Superior temporal gyrus (tissue), 1 donor: ENCODE data around the gene CEP72.

Experiments
- DNase-seq: peaks from one replicate; pipeline ENCODE4 v3.0.0-alpha.2; 2016; ENCODE audit errors: extremely low spot score

The CEP72 gene

DNA sequence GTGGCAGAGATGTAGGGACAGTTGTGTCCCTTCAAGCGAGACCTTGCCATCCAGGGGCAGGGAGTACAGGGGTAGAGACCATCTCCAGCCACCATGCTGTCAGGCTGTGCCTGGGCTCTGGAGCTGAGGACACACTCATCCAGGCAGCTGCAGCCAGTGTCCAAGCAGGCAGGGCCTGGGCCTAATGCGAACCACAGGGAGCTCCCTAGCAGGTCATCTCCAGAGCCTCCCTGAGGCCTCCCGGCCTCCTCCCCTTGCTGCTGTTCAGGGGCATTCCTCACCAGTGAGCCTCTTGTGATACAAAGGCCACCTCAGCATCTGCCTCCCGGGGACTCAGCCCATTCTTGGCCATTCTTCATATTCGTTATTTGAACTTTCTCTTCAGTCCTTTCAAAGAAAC, 46.0 kb downstream of the CEP72 start:
- no peak for DNase-seq

DNA sequence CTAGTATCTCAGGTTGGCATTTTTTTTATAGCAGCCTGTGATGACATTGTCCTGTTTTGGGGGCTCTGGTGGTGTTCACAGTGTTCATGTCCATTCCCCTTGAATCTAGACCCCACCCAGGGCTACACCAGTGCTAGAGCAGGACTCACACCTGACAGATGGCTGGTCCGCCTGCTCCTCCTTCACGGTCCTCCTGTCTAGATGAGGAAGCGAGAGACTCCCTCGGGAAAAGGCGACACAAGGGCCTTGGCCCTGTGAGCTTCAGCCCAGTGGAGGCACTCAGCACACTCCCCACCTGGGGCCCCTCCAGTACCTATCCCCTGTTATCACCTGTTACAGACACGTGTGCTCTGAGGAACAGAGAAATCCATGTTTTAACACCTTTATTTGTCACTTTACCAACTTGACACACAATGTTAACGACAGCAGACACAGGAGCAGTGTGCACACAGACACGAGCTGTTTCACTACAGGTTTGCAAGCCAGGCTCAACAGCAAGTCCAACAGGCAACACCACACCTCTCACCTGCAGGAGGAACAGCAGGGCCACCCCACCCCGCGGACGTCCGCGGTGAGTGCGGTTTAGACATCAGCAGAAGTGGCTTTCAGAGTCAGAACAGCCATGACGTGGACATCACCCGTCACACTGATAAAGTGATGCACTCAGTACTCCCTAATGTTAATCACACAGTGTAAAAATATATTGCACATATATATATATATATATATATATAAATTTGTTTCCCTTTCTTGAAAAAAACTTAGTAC, 47.5 kb downstream of the CEP72 start:
- no peak for DNase-seq

DNA sequence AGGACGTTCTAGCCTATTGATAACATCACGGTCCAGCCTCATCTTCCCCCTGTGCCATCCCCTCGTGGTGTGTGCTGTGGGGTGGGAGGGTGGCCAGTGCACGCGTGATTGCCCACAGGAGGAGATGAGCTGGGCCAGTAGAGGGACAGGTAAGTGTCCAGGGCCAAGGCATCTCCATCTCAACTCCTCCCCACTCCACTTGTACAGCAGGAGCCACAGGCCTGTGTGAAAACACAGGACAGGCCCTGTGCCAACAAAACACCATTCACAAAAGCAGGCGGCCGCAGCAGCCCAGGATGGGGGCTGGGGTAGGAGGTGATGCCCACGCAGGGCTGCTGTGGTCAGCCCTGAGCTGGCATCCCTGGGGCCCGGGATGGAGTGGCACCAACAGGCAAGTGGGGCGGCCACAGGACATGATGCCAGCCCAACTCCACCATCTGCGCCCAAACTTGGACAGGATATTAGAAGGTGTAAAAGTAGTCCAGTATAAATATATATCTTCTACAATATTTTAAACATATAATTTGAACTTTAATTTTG, 48.4 kb downstream of the CEP72 start:
- no peak for DNase-seq

DNA sequence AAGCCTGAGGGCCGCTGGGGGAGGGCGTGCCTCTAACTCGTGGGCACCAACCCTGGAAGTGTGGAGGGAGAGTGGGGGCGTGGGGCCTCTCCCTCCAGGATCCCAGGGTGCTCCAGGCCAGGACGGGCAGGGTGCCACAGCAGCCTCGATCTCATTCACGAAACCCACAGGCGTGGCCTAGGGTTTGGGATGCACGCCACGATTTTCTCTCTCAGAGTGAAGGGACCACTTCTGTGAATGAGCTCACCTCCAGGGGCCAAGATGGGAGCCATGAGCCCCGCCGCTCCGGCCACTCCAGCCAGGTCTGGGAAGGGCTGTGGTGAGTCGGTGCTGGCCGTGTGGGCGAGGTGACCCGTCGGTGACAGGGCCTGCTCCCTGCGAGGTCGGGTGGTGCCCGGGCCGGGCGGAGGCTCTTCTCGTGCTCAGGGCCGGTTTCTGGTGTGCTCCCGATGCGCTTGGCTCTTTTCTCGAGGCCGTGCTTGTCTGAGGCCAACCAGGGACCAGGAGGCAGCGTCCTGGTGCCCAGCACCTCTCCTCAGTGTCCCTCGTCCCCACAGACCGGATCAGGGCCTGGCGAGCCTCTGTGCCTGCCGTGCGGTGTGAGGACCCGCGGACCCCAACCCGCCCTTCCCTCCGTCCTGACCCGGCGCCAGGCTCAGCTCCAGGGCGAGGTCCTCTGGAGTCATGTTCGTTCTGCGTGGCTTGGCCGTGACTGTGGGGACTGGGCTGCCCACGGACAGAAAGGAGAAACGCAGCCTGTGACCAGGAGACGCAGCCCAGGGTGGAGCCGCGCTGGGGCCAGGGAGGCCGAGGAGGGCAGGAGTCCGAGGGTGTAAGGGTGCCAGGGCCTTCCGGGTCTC, 50.0 kb downstream of the CEP72 start:
- DNase-seq = no peak

DNA sequence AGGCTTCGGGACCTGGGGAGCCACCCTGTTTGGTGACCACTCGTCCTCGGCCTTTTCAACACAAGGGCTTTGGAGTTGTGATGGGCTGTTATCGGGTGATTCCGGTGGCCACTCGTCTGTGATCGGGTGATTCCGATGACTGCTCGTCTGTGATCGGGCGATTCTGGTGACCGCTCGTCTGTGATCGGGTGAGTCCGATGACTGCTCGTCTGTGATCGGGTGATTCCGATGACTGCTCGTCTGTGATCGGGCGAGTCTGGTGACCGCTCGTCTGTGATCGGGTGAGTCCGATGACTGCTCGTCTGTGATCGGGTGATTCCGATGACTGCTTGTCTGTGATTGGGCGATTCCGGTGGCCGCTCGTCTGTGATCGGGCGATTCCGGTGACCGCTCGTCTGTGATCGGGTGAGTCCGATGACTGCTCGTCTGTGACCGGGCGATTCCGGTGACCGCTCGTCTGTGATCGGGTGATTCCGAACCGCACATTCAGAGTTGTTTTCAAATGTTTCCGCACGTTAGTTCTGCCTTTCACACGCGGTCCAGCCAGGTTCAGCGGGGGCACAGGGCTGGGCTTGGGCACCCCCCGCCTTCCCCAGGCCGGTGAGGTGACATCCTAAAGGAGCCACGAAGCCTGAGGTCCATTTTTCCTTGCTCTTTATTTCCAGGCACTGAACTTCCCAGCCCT, 50.8 kb downstream of the CEP72 start:
- DNase-seq = no peak

DNA sequence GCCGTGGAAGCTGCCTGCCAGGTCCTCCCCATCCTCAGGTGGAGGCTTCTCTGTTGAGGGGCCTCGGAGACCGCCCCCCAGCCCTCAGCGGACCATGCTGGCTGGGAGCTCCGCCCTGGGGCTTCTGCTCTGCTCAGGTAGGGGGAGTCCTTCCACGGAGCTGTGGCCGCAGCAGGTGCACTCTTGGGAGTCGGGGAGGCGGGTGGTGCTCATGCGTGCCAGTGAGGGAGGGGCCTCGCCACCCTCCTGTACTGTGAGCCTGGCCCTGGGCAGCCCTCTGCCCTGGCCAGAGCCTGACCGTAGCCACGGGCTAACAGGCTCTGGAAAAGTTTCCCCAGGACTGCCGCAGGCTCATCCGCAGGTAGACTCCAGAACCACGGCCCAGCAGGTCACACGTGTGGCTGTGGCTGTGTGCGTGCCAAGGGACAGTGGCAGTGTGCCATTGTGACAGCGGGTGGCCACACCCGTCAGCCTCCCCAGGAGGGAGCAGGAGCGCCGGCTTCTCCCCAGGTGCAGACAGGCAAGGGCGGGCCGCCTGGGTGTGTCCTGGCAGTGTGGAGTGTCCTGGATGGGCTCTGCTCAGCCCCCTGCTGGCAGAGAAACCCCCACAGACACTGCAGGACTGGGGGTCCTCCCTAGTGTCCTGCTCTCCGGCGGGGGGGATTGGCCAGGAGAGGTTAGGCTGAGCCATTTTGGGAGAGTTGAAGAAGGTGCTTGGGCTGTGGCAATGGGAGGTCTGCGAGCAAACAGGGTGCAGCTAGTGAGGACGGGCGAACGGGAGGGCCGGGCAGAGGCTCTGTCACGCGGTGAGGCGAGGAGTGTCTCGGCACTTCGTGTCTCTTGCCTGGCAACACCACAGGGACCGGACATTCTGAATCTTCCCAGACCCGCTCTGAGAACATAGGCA, 51.5 kb downstream of the CEP72 start:
- DNase-seq = no peak

DNA sequence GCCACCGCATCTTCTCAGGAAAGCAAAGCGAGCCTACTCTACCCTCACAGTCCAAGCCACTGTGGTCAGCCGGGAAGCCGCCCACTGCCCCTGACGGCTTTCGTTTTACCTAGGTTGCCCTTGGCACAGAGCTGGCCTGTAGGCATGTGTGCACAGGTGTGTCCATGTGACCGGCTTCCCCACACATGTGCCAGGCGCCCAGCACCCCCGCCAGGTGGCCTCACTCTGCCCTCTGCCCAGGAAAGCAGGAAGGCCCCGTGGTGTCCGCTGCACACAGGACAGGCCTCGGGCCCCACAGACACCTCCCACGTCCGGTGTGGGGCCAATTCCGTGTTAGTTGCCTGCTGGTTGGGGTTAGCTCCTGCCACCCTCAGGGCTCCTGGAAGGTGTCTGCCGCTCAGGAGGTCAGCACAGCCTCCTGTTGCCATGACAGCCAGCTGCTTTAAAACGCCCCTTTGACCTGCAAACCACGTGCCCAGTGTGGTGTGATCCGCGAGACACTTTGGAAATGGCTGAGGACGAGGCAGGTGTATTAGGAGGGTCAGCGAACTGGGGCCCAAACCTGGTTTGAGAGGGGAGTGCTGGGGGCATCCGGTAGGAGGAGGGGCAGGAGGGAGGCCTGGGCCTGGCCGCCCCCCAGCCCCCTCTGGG, 52.3 kb downstream of the CEP72 start:
- DNase-seq = no peak

DNA sequence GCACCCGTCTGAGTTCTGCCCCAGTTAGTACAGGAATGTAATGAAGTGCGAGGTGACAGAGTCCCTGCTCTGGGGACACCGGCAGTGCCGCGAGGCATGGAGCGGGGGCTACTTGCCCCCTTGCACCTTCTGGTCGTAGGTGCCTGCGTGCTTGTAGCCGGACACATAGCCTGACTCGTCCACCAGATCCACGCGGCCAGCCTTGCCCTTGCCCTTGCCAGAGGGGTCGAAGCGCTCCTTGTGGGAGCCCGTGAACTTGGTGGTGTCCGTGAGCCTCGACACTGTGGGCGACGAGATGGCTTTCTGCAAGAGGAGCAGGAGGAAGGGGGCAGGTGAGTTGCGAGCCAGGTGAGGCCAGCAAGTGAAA, 52.8 kb downstream of the CEP72 start:
- DNase-seq = no peak

DNA sequence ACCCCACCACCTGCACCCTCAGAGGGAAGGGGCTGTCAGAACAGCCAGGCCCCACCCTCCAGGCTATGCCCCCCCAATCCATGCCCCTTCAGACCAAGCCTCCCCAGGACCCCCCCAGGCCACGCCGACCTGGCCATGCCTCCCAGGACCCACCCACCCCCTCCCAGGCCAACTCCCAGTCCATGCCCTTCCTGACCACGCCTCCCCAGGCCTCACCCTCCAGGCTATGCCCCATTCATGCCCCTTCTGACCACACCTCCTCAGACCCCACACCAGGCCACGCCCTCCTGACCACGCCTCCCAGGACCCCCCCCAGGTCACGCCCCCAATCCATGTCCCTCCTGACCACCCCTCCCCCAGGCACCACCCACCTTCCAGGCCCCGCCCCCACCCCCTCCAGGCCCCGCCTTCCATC, 53.4 kb downstream of the CEP72 start:
- DNase-seq = no peak

DNA sequence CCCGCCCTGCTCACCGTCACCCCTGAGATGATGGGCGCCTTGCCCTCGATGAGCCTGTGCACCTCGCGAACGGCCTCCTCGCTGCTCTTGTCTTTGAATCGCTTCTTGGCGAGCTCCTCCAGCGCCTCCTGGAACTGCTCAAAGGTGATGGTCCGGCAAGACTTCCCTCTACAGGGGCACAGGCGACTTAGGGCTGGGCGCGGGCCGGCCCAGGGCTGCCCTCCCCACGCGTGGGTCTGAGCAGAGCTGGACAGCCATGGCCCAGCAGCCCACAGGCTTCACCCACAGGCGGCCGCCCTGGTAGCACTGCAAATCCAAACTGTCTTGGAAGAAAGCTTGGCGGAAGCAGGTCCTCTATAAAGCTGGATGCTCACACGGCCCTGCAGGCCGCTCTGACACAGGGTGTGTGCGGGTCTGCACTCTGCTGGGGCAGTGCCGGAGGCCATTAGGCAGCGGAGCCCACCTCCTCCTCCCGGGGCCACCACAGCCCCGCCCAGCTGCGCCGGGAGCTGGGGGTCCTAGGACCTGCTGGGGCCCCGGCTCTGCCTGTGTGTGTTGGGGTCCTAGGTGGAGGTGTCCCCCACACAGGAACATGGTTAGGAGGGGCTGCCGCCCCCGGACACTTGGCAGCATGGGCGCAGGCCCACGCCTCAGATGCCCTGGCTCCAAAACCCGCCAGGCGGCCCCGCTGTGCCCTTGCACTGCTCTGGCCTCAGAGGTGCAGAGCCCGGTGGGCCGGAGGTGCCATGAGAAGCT, 54.0 kb downstream of the CEP72 start:
- DNase-seq = no peak

DNA sequence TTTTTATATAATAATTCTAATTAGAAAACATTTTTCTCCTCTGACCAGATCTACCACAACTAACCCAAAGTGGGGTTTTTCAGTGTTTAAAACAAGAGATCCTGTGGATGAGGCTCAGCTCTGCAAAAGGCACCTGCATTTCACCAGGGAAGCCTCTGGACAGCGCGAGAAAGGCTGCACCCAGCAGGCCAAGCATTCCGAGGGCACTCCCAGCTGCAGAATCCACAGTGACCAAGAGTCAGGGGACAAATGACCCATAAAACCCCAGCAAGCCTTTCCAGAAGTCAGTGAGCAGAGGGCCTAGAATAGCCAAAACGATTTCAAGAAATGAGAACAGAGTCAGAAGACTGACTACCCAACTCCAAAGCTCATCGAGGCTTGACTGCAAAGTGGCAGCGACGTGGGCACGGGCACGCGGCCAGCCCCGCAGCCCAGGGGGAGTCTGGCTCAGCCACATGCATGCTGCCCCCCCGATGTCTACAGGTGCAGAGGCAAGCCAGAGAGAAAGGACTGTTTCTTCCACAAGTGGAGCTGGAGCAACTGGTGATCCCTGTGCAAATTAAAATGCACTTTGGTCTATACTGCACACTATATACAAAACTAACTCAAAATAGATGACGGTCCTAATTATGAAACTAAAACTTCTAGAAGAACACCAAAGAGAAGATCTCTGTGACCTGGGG, 54.8 kb downstream of the CEP72 start:
- no peak for DNase-seq

DNA sequence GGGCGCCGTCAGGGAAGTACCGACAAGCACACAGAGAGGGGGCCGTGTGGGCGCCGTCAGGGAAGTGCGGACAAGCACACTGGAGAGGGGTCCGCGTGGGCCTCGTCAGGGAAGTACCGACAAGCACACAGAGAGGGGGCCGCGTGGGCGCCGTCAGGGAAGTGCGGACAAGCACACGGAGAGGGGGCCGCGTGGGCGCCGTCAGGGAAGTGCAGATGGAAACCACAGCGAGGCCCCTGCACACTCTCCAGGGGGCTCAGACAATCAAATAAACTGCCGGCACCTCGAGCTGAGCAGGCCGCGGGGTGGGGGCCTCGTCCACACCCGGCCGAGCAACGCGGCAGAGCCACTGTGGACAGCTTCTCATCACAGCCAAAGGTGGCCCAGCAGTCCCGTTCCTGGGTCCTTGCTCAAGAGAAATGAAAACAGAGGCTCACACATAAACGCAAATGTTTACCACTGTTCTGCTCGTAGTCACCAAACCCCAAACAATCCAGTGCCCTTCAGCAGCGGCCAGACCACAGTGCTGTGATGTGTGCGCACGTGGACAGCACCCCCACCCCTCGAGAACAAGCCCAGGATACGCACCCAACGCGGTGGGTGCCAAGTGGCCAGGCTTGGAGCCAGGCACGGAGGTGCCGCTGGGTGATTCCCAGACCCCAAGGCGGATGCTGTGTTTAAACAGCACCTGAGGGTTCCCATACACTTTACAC, 56.3 kb downstream of the CEP72 start:
- DNase-seq = peak; percentile 68

DNA sequence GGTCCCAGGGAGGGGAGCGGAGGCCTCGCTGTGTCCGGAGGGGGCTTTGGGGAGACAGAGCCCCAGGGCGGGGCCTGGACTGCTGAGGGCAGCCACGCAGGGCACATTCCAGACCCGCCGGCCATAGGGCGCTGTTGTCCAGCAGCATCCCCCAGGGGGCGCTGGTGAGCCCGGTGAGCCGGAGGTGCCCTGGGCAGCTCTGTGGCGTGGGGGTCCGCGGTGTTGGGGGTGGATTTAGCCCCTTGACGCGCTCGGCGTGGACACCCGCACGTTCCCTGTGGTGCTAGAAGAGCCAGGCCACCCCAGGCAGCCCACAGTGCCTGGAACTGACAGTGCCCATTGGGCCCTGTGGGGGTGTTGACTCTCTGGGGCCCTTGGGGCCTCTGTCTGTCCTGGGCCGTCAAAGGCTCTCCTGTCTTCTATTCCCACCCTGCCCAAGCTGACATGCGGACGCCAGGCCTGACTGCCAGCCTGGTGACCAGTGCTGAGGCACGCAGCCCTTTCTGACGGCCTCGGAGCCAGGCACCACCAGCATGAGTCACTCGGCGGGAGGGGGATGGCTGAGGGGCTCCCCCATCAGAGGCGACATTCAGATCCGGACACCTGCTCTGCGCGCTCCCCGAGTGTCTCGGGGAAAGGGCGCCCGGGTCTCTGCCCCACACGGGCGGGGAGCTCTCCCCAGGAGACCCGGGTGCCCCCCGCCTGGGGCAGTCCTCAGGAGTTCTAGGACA, 57.1 kb downstream of the CEP72 start:
- DNase-seq = peak; percentile 97

DNA sequence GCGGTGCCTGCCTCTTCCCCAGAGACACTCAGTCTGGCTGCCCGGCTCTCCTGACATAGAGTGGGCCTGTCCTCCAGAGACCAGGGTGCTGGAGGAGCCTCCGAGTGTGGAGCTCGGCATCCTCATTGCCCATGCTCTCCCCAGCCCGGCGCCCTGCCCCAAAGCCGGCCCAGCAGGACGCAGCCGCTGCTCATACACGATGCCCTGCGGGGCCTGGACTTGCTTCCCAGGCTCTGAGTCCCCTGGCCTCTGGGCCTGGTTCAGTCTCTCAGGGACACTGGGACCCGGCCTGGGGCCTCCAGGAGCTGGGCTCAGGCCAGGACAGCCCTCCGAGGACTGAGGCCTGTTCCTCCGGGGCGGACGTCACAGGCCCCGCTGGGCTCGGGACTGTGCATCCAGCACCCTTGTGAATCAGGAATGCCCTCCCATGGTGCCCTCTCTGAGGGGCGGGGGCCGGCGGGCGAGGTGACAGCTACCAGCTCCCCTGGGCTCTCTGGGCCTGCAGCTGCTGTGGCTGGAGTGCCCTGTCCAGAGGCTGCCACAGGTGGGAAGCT, 57.8 kb downstream of the CEP72 start:
- no peak for DNase-seq

DNA sequence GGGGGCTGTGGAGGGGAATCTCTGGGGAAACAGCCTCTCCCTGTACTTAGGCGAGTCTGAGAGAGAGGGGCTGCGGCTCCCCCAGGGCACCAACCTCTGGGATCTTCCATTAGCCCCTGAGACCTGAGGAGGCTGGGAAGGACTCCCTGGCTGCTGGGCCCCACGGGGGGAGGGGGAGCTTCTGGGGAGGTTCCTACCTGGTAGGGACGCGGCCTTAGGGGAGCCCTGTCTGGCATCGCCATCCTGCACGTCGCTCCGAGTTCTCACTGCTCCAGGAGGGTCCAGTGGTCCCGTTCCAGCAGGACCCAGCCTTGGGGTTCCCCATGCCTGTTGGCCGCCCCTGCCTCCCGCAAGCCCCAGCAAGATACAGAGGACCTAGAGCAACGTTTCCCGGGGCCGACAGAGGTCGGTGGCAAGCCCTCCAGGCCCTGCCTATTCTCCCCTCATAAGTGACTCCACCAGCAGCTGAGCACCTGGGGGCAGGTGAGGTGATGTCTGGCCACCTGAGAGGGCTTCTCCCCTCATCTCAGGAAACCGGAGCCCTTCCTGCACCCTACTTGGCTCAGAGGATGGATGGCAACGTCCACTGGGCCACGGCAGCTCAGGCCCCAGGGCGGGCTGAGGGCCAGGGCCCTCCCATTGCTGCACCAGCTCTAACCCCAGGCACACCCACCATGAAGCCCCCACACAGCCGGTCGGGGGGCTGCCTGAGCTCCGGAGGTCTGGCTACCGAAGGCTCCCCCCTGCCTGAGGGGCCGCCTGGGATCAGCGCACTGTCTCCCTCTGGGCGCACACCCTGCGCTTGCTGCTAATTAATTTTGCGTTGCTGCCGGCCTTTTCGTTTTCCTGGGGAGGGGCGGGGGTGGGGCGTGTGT, 58.5 kb downstream of the CEP72 start:
- no peak for DNase-seq

DNA sequence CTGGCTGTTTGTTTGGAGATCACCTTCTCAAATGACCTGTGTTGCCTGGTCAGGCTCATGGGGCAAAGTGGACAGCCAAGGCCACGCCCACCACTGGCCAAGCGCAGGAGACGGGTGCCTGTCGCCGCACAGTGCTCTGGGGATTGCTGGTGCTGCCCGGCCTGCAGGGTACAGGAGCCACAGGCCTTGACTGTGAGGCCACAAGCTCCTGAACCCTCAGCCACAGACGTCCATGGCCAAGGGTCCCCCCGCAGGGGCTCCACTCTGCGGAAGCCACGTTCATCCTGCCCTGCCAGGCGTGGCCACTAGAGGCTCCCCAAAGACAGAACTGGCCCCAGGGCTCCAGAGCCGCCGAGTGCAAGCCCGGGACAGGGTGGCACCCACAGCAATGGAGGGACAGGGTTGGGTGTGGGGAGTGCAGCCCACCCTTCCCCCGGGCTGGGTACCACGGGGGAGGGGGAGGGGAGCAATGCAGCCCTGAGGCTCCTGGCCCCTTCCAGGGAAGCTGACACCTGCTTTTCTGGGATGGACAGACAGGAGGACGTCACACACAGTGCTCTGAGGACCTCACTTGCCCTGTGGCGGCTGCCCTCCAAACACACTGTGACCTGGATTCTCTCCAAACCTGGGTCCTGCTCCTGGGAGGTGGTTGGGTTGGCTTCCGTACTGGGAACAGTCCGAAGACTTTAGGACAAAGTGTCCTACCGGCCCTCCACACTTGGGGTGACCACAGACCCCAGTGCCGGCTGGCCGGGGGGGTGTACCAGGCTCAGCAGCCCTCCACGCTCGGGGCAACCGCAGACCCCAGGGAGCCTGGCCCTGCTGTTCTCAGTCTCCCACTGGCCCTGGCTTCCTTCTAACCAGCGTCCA, 59.6 kb downstream of the CEP72 start:
- peak; percentile 90 for DNase-seq
